Keratinocyte (primary cell): ENCODE measurements around the gene CREB5. TPM values are rescaled to one million over a fixed set of nuclear protein-coding genes. Genes with fewer than 3 reads are reported as not detected.

Source experiments
- DNase-seq: peaks from one replicate; pipeline ENCODE4 v3.0.0-alpha.2; 2011; ENCODE audit warnings: low read depth, missing footprints, low spot score
- FAIRE-seq: peaks from 2 replicates; lab custom pipeline; 2011; peaks lifted over from hg19 to GRCh38; lab: Jason Lieb, UNC
- H2AFZ ChIP-seq: 2 replicates; pipeline ENCODE4 v1.6.0; 2012; ENCODE audit warnings: low read length, control low read depth, inconsistent platforms; ENCODE audit not compliant: control insufficient read depth
- H3K27ac ChIP-seq: 2 replicates; pipeline ENCODE4 v1.5.1; 2011; ENCODE audit warnings: low read length; ENCODE audit not compliant: control insufficient read depth, insufficient read depth
- H3K27me3 ChIP-seq: 3 replicates; pipeline ENCODE4 v1.6.0; 2011; ENCODE audit warnings: low read length; ENCODE audit not compliant: control insufficient read depth, insufficient read depth; ENCODE audit errors: extremely low read depth
- H3K36me3 ChIP-seq, 2 experiments: 2 replicates in 1 of 2; 3 replicates in 1 of 2; pipeline ENCODE4 v1.5.1; 2011; ENCODE audit warnings: low read length in 2 of 2, mild to moderate bottlenecking in 1 of 2; ENCODE audit not compliant: control insufficient read depth in 2 of 2, insufficient read depth in 2 of 2; ENCODE audit errors: extremely low read depth in 1 of 2
- H3K4me1 ChIP-seq: 3 replicates; pipeline ENCODE4 v1.5.1; 2011; ENCODE audit warnings: low read length; ENCODE audit not compliant: control insufficient read depth, insufficient read depth; ENCODE audit errors: extremely low read depth
- H3K4me2 ChIP-seq: 3 replicates; pipeline ENCODE4 v1.6.0; 2011; ENCODE audit warnings: low read depth, low read length; ENCODE audit not compliant: control insufficient read depth, insufficient read depth; ENCODE audit errors: extremely low read depth
- H3K4me3 ChIP-seq, 3 experiments: fragments of 200-600 bp in 1 of 3; sonication (generic) in 1 of 3; 2 replicates in 2 of 3; 3 replicates in 1 of 3; pipeline ENCODE4 v1.5.1; 2011 to 2016; ENCODE audit warnings: low read length in 3 of 3, mild to moderate bottlenecking in 3 of 3, control low read depth in 2 of 3, inconsistent platforms in 1 of 3, low read depth in 1 of 3, mixed read lengths in 1 of 3, mixed run types in 1 of 3, moderate library complexity in 1 of 3; ENCODE audit not compliant: control insufficient read depth in 2 of 3, insufficient read depth in 2 of 3; ENCODE audit errors: extremely low read depth in 1 of 3
- H3K79me2 ChIP-seq: 2 replicates; pipeline ENCODE4 v1.6.0; 2012; ENCODE audit warnings: low read length; ENCODE audit not compliant: control insufficient read depth, insufficient read depth
- H3K9ac ChIP-seq: 3 replicates; pipeline ENCODE4 v1.6.0; 2011; ENCODE audit warnings: low read length; ENCODE audit not compliant: control insufficient read depth, insufficient read depth; ENCODE audit errors: extremely low read depth
- H3K9me1 ChIP-seq: 3 replicates; pipeline ENCODE4 v1.6.0; 2011; ENCODE audit warnings: low read length; ENCODE audit not compliant: control insufficient read depth, insufficient read depth; ENCODE audit errors: extremely low read depth
- H3K9me3 ChIP-seq: 2 replicates; pipeline ENCODE4 v1.5.1; 2012; ENCODE audit warnings: low read depth, low read length; ENCODE audit not compliant: control insufficient read depth
- H4K20me1 ChIP-seq: 3 replicates; pipeline ENCODE4 v1.6.0; 2011; ENCODE audit warnings: low read length; ENCODE audit not compliant: control insufficient read depth, insufficient read depth; ENCODE audit errors: extremely low read depth
- EZH2 ChIP-seq: IDR thresholded peaks from one replicate; pipeline ENCODE4 v1.6.1; 2012; ENCODE audit warnings: inconsistent platforms, mild to moderate bottlenecking, low read length, moderate library complexity
- dilution Hi-C: fragments of 300-500 bp; cut with MboI; formaldehyde crosslinking; loops from one replicate; pipeline ENCODE4 v1.7.0; 2020; ENCODE audit warnings: low sequenced_read_pairs; ENCODE audit not compliant: extremely low pct_ligation_motif_present
- polyA plus RNA-seq, 5 experiments: library from polyadenylated mRNA; depleted of rRNA in 3 of 5; stranded (reverse) in 3 of 5; stranded (forward) in 1 of 5; unstranded in 1 of 5; fragments of >200 nt; gene quantifications; 1 replicate in 1 of 5; 2 replicates in 3 of 5; 3 replicates in 1 of 5; pipeline versions ENCODE4 v1.2.1 to v1.2.3, GENCODE V29; 2011 to 2012; ENCODE audit warnings: missing spikeins in 2 of 5, low read depth in 1 of 5, low replicate concordance in 1 of 5
- TF ChIP-seq, protein P1 (sequence below), 3 experiments: IDR thresholded peaks in 1 of 3; conservative IDR thresholded peaks in 1 of 3; optimal IDR thresholded peaks in 1 of 3; 2 replicates in 2 of 3; 3 replicates in 1 of 3; pipeline versions ENCODE3 to v1.5.1; 2011; ENCODE audit warnings: low read length in 3 of 3, mild to moderate bottlenecking in 3 of 3, moderate library complexity in 2 of 3, control low read depth in 1 of 3, inconsistent platforms in 1 of 3; ENCODE audit not compliant: insufficient read depth in 2 of 3; ENCODE audit errors: extremely low read depth in 1 of 3

CREB5 gene
- polyA plus RNA-seq, 1 donor (not counting 4 experiments of a cell fraction or from before 2014, with no cell fraction given): 7.9 TPM

DNA sequence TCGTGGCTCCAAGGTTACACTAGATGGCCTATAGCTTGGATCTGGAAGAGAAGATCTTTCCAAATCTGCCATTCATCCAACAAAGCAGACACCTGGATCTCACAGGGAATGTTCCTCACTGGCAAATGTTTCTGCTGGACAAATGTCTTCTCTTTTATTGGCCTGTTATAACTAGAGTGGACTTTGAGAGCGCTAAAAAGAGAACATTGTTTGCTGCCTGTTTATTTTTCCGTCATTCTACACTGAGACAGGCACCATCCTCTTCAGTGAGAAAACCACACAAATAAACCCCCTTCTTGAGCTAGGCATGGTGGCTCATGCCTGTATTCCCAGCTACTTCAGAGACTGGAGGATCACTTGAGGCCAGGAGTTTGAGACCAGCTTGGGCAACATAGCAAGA is 206.9 kb downstream of the CREB5 start:
- dilution Hi-C loops: no loop called here
- FAIRE-seq (no peak), DNase-seq (no peak)
- no peak overlapping the region for H3K27ac ChIP-seq
- H3K9ac ChIP-seq: no peak overlapping the region
- no peaks in the 10 kb centered on the region for H3K79me2 ChIP-seq
- H3K4me1 ChIP-seq: no peaks in the 10 kb centered on the region
- H3K9me1 ChIP-seq: no peaks in the 10 kb centered on the region
- H4K20me1 ChIP-seq: no peaks in the 10 kb centered on the region
- H3K36me3 ChIP-seq: no peaks in the 10 kb centered on the region
- H3K4me3 ChIP-seq: no peak overlapping the region
- no peak for TF ChIP-seq EZH2
- TF ChIP-seq, protein P1, sequence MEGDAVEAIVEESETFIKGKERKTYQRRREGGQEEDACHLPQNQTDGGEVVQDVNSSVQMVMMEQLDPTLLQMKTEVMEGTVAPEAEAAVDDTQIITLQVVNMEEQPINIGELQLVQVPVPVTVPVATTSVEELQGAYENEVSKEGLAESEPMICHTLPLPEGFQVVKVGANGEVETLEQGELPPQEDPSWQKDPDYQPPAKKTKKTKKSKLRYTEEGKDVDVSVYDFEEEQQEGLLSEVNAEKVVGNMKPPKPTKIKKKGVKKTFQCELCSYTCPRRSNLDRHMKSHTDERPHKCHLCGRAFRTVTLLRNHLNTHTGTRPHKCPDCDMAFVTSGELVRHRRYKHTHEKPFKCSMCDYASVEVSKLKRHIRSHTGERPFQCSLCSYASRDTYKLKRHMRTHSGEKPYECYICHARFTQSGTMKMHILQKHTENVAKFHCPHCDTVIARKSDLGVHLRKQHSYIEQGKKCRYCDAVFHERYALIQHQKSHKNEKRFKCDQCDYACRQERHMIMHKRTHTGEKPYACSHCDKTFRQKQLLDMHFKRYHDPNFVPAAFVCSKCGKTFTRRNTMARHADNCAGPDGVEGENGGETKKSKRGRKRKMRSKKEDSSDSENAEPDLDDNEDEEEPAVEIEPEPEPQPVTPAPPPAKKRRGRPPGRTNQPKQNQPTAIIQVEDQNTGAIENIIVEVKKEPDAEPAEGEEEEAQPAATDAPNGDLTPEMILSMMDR (optimal IDR thresholded peaks at IDR 0.05 in 1 of 3, IDR thresholded peaks at IDR 0.05 in 1 of 3, conservative IDR thresholded peaks at IDR 0.05 in 1 of 3; ENCODE audit: extremely low read depth in 1 of 3, insufficient read depth in 2 of 3, low read length in 3 of 3): no peak
- H2AFZ ChIP-seq: no peak overlapping the region
- H3K4me2 ChIP-seq: no peak overlapping the region
- H3K27me3 ChIP-seq: no peaks in the 10 kb centered on the region
- no peaks in the 10 kb centered on the region for H3K9me3 ChIP-seq

DNA sequence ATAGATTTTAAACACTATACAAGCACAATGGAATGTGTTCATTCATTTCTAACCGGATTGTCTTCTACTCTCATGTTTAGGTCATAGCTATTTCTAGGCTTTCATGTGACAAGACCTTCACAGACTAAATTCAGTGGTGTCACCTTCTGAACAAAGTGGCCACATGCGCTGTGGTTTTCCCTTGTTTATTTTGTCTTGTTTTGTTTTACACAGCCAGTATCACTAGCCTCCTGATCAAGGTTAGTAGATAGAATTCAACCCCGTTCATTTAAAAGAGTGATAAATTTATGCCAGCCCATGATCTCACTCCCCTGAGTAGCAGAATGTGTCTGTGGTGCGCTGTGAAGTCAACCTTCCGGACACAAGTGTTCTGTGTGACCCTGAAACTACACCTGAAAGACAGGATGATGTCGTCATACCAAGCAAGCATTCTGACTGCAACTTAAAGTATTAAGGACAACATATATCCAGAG is 209.1 kb downstream of the CREB5 start:
- H3K9me1 ChIP-seq: no peaks in the 10 kb centered on the region
- peaks cover 4% of the 10 kb centered on the region for H3K4me1 ChIP-seq
- no peak overlapping the region for H2AFZ ChIP-seq
- FAIRE-seq (no peak), DNase-seq (no peak)
- H3K9me3 ChIP-seq: no peaks in the 10 kb centered on the region
- H3K4me3 ChIP-seq: no peak overlapping the region
- TF ChIP-seq EZH2: no peak
- TF ChIP-seq, protein P1 (optimal IDR thresholded peaks at IDR 0.05 in 1 of 3, IDR thresholded peaks at IDR 0.05 in 1 of 3, conservative IDR thresholded peaks at IDR 0.05 in 1 of 3; ENCODE audit: extremely low read depth in 1 of 3, insufficient read depth in 2 of 3, low read length in 3 of 3): no peak
- no peaks in the 10 kb centered on the region for H3K36me3 ChIP-seq
- no peaks in the 10 kb centered on the region for H3K27me3 ChIP-seq
- H4K20me1 ChIP-seq: no peaks in the 10 kb centered on the region
- no peak overlapping the region for H3K4me2 ChIP-seq
- H3K9ac ChIP-seq: no peak overlapping the region
- H3K27ac ChIP-seq: no peak overlapping the region
- no peaks in the 10 kb centered on the region for H3K79me2 ChIP-seq
- dilution Hi-C loops: no loop called here
